DND-41 (cell line): ENCODE results near the gene ICAM1.

Experiments
- EZH2 ChIP-seq: IDR thresholded peaks from 3 replicates; pipeline ENCODE4 v1.6.1; 2012; ENCODE audit warnings: borderline replicate concordance, low read depth, mild to moderate bottlenecking, moderate library complexity, low read length, inconsistent platforms; ENCODE audit not compliant: severe bottlenecking
- TF ChIP-seq, protein P1 (sequence below): IDR thresholded peaks from 2 replicates; pipeline ENCODE4 v1.5.1; 2012; ENCODE audit warnings: borderline replicate concordance, low read length, moderate library complexity, mild to moderate bottlenecking; ENCODE audit not compliant: poor library complexity, severe bottlenecking; ENCODE audit errors: extremely low read depth

DNA sequence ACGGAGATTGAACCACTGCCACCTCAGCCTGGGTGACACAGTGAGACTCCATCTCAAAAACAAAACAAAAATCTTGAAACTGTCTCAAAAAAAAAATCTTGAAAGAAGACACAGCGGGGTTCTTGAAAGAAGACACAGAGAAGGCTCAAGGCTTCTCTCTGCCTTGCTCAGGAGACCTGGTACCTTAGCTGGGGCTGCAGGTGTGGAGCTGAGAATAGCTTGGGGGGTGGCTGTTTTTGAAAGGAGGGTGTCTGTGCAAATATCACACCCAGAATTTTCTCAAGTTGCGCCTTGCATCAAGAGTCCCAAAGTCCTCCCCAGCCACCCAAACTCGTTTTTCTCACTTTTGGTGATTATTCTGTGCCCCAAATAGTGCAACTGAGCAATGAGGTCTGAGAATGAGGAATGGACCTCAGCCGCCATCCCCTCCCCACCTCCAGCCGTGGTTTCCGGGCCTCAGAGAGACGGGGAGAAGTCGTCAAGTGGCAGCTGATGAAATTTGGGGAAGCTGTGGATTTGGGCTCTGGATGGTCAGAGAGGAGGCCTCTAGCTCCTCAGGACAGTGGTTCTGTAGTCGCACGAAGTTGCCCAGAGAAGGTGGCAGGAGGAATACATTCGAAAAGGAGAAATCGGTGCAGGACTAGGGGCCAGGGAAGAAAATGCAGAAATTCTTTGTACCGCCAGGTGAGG, 48.6 kb upstream of the ICAM1 start:
- TF ChIP-seq, protein P1, sequence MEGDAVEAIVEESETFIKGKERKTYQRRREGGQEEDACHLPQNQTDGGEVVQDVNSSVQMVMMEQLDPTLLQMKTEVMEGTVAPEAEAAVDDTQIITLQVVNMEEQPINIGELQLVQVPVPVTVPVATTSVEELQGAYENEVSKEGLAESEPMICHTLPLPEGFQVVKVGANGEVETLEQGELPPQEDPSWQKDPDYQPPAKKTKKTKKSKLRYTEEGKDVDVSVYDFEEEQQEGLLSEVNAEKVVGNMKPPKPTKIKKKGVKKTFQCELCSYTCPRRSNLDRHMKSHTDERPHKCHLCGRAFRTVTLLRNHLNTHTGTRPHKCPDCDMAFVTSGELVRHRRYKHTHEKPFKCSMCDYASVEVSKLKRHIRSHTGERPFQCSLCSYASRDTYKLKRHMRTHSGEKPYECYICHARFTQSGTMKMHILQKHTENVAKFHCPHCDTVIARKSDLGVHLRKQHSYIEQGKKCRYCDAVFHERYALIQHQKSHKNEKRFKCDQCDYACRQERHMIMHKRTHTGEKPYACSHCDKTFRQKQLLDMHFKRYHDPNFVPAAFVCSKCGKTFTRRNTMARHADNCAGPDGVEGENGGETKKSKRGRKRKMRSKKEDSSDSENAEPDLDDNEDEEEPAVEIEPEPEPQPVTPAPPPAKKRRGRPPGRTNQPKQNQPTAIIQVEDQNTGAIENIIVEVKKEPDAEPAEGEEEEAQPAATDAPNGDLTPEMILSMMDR: no peak
- TF ChIP-seq EZH2: no peak
